Dendritic cell treated with granulocyte-macrophage colony-stimulating factor and Interleukin-4, amounts not matched to agents 40 ng/mL and 50 ng/mL, for 4 days (primary cell): Measurements from ENCODE around the gene SEMA3E.
"Not testable (repeated sequence)": the region's sequence is repeated elsewhere in the genome, so short reads cannot be mapped to it uniquely, and the experiment has no call there.

ENCODE experiments used
- H3K27ac Mint-ChIP-seq: one replicate; pipeline ENCODE4 v1.8.0; 2022; ENCODE audit warnings: mild to moderate bottlenecking, mixed read lengths
- H3K27me3 Mint-ChIP-seq: one replicate; pipeline ENCODE4 v1.8.0; 2022; ENCODE audit warnings: mild to moderate bottlenecking, mixed read lengths
- H3K36me3 Mint-ChIP-seq: one replicate; pipeline ENCODE4 v1.8.0; 2022; ENCODE audit warnings: low read depth, mixed read lengths
- H3K4me1 Mint-ChIP-seq: one replicate; pipeline ENCODE4 v1.8.0; 2022; ENCODE audit warnings: low read depth, mixed read lengths
- H3K4me3 Mint-ChIP-seq: one replicate; pipeline ENCODE4 v1.8.0; 2022; ENCODE audit warnings: mild to moderate bottlenecking, moderate library complexity, mixed read lengths
- H3K9me3 Mint-ChIP-seq: one replicate; pipeline ENCODE4 v1.8.0; 2022; ENCODE audit warnings: mixed read lengths
- intact Hi-C: fragments of 100-400 bp; cut with micrococcal nuclease; formaldehyde crosslinking; loops from one replicate; pipeline ENCODE4 v1.15.0; 2022

SEMA3E gene

DNA sequence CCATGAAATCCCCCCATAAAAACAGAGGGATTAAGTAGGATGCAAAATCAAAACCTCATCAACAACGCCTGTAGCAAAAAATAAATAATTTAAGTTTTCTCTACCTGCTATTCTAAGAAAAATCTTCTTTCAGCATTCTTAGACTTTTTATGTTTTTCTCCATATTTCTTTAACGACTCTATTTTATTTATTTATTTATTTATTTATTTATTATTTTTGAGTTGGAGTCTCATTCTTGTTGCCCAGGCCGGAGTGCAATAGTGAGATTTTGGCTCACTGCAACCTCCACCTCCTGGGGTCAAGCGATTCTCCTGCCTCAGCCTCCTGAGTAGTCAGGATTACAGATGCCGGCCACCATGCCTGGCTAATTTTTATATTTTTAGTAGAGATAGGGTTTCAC is 192.5 kb downstream of the SEMA3E start:
- Mint-ChIP-seq H3K9me3 (peaks cover 12% of the 10 kb centered on the region), H3K4me3 (no peak overlapping the region), H3K36me3 (no peaks in the 10 kb centered on the region), H3K27me3 (no peaks in the 10 kb centered on the region), H3K27ac (no peak overlapping the region), H3K4me1 (no peaks in the 10 kb centered on the region)
- intact Hi-C loops: no loop called here

DNA sequence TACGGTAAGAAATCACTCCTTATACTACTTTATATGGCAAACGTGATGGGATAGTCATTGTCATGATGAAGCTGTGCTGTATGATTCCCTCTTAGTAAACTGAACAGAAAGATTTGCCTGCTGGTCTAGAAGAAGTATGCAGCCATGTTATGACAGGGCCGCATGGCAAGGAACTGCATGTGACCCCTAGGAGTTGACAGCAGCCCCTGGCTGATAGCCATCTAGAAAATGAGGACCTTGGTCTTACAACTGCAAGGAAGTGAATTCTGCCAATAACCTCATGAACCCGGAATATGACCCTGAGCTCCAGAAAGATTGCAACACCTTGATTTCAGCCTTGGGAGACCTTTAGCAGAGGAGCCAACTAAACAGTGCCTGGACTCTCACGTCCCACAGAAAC is 193.3 kb downstream of the SEMA3E start:
- H3K27ac Mint-ChIP-seq: no peak overlapping the region
- peaks cover 5% of the 10 kb centered on the region for H3K9me3 Mint-ChIP-seq
- H3K4me3 Mint-ChIP-seq: no peak overlapping the region
- intact Hi-C loops: no loop called here
- no peaks in the 10 kb centered on the region for H3K36me3 Mint-ChIP-seq
- no peaks in the 10 kb centered on the region for H3K4me1 Mint-ChIP-seq
- H3K27me3 Mint-ChIP-seq: no peaks in the 10 kb centered on the region

DNA sequence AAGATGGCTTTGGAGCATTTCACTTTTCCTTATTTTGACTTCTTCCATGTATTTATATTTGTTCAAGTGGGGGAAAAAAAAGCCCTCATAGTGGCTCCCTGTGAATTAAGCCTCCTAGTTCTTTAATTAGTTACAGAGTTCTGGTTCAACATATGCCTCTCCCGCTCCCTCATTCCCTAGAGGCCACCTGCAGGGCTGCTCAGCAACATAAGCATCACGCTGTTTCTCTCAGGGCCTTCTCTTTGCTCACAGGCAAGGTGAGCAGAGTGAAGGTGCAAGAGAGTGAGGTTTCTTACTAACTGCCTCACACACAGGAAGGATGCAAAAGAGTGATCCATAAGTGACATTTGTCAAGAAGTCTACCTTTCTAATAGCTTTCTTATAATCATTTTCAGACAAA is 196.7 kb downstream of the SEMA3E start:
- intact Hi-C loops: no loop called here
- H3K36me3 Mint-ChIP-seq: no peaks in the 10 kb centered on the region
- H3K9me3 Mint-ChIP-seq: no peaks in the 10 kb centered on the region
- H3K4me1 Mint-ChIP-seq: no peaks in the 10 kb centered on the region
- H3K27ac Mint-ChIP-seq: no peak overlapping the region
- no peaks in the 10 kb centered on the region for H3K27me3 Mint-ChIP-seq
- H3K4me3 Mint-ChIP-seq: no peak overlapping the region

DNA sequence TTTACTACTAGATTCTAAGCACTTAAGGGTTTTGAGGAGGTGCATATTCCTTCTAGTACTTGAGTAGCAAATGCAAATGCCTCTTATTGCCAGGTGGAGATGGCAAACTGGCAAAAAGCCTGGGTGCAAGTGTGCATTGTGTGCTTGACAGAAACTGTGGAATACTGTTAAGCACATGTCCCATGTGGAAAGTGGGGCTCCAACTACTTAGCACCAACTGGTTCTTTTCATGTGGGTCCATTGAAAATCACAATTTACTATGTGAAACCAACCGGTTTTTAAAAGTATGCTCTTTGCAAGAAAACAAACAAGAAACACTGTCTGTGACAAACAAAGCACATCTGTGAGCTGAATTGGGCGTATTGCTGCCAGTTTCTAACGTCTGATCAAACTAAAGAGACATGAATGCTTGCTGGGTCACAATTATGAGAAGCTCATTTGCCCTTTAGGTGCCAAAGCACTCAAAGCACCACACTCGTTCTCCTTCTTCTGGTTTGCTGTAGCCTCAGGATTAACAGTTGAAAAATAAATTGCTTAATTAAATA is 197.4 kb downstream of the SEMA3E start:
- Mint-ChIP-seq H3K4me1 (no peaks in the 10 kb centered on the region), H3K4me3 (no peak overlapping the region), H3K36me3 (no peaks in the 10 kb centered on the region), H3K27ac (no peak overlapping the region), H3K9me3 (no peaks in the 10 kb centered on the region), H3K27me3 (no peaks in the 10 kb centered on the region)
- intact Hi-C loops: no loop called here

DNA sequence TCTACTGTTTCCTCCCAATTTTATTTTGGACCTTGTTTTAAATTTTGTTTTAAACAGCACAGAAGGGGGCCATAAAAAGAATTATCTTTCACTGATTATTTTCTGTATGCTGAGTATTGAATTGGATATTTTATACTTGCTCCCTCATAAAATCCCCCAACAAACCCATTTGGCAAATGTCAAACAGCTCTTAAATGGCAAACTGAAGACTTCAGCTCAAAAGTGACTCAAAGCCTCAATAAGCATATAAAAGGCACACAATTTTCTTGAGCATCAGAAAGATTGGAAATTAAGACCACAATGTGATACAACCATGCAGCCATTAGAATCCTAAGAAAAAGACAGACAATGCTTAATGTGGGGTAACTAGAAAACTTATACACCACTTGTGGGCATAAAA is 199.2 kb downstream of the SEMA3E start:
- Mint-ChIP-seq H3K27me3 (no peaks in the 10 kb centered on the region), H3K4me1 (no peaks in the 10 kb centered on the region), H3K9me3 (no peaks in the 10 kb centered on the region), H3K27ac (no peak overlapping the region), H3K36me3 (no peaks in the 10 kb centered on the region), H3K4me3 (no peak overlapping the region)
- intact Hi-C loops: no loop called here

DNA sequence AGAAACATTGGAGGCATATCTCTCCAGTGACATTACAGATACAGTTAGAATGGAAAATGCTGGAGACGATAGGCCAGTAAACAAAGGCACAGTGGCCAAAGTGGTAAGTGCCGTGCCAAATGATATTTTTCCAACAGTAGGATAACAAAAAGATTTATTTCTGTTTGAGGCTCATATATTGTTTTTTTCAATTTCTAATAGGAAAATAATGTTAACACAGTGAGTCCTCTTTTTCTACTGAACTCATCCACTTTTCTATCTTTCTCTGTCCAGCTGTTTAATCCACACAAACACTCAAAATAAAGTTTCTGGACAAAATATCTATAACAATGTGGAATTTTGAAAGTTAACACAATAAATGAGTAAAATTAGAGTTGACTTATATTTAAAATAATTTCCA is 201.3 kb downstream of the SEMA3E start:
- no peaks in the 10 kb centered on the region for H3K4me1 Mint-ChIP-seq
- no peak overlapping the region for H3K4me3 Mint-ChIP-seq
- H3K27ac Mint-ChIP-seq: no peak overlapping the region
- no peaks in the 10 kb centered on the region for H3K9me3 Mint-ChIP-seq
- intact Hi-C loops: no loop called here
- no peaks in the 10 kb centered on the region for H3K36me3 Mint-ChIP-seq
- no peaks in the 10 kb centered on the region for H3K27me3 Mint-ChIP-seq

DNA sequence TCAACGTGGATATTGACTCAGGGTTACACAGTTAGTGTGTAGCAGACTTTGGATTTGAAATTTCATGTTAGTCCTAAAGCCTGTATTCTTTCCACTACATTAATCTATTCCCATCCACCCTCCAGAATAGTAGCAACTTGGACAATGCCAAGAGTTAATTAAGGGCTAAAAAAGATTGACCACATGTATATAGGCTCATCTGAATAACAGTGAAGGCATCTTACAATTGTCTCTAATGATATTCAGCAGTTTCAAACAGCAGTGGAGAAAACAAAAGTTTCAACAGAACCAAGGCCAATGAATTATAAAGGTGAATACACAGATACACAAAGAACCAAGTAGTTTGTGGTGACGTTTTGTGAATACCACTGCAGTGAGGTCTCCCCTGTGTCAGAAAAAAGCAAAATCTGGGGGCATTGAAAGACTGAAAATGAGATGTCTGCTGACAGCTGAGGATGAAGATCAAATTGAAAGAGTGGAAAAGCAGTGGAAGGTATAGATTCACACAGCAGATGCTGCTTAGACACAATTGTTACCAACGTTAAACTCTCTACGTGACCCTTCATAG is 202.8 kb downstream of the SEMA3E start:
- H3K4me1 Mint-ChIP-seq: no peaks in the 10 kb centered on the region
- no peaks in the 10 kb centered on the region for H3K36me3 Mint-ChIP-seq
- H3K27ac Mint-ChIP-seq: no peak overlapping the region
- H3K9me3 Mint-ChIP-seq: no peaks in the 10 kb centered on the region
- intact Hi-C loops: no loop called here
- no peaks in the 10 kb centered on the region for H3K27me3 Mint-ChIP-seq
- no peak overlapping the region for H3K4me3 Mint-ChIP-seq

DNA sequence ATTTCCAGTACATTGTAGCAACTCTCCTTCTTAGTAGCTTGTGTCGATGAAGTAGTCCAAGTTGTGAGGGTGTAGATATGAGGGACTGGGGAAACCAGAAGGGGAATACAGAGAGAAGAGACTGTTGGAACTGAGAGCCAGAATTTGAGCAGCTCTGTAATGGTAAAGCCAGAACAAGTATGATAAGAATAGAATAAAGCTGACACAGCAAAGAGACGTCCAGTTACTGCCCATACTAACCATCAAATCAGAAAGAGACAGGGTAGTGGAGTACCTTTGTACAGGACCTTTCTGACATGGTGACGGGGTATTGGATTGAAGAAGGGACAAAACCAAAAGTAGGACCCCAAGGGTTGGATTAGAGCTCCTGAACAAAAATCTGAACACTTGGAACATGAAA is 206.0 kb downstream of the SEMA3E start:
- Mint-ChIP-seq H3K27ac (no peak overlapping the region), H3K4me3 (no peak overlapping the region), H3K9me3 (no peaks in the 10 kb centered on the region), H3K4me1 (no peaks in the 10 kb centered on the region), H3K36me3 (no peaks in the 10 kb centered on the region), H3K27me3 (no peaks in the 10 kb centered on the region)
- intact Hi-C loops: no loop called here

DNA sequence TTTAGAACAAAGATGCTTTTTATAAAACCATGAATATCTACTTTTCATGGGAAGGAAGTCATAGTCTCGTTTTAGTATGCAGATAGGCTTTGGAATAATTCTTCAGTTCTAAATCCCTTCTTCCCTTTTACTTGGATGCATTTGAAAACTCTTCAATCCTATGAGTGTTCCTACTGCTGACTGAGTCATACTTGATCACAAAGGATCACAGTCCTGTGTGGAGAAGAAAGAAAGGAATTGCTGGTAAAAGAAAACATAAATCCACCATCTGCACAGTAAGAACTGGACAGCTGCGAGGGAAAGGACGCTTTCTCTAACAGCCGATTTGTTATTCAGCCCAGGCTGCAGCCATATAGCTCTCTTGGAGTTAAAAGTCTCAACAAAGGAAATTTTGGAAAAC is 209.9 kb downstream of the SEMA3E start:
- intact Hi-C loops: no loop called here
- Mint-ChIP-seq H3K27ac (no peak overlapping the region), H3K9me3 (no peaks in the 10 kb centered on the region), H3K4me3 (no peak overlapping the region), H3K36me3 (no peaks in the 10 kb centered on the region), H3K27me3 (no peaks in the 10 kb centered on the region), H3K4me1 (no peaks in the 10 kb centered on the region)

DNA sequence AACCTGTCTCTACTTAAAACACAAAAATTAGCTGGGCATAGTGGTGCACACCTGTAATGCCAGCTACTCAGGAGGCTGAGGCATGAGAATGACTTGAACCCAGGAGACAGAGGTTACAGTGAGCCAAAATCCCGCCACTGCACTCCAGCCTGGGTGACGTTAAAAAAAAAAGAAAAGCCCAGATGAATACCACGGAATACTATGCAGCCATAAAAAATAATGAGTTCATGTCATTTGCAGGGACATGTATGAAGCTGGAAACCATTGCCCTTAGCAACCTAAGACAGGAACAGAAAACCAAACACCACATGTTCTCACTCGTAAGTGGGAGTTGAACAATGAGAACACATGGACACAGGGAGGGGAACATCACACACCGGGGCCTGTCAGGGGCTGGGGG is 218.7 kb downstream of the SEMA3E start:
- H3K27me3 Mint-ChIP-seq, intact Hi-C loops: not testable (repeated sequence)

DNA sequence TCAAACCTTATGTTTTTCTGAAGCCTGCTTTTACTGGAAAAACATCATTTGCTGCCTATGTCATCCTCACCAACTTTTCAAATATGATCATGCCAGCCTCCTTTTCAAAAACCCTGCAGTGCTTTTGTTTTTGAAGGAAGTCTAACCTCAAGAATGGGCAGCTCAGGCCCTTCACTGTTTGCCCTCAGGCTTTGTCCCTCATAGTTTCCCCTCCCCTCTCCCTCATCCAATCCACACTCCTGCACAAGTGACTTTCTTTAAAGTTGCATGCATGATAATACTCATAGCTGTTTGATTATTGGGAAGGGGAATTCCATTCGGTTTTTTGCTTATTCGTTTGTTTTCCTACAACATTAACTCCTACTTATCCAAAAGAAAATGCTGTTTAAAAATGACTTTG is 219.4 kb downstream of the SEMA3E start:
- H3K27me3 Mint-ChIP-seq: no peaks in the 10 kb centered on the region
- H3K4me1 Mint-ChIP-seq: no peaks in the 10 kb centered on the region
- H3K27ac Mint-ChIP-seq: no peak overlapping the region
- H3K36me3 Mint-ChIP-seq: no peaks in the 10 kb centered on the region
- no peak overlapping the region for H3K4me3 Mint-ChIP-seq
- intact Hi-C loops: no loop called here
- H3K9me3 Mint-ChIP-seq: no peaks in the 10 kb centered on the region

More for the DNA sequence above, 218.7 kb downstream of the SEMA3E start:
- not testable (repeated sequence) for H3K36me3 Mint-ChIP-seq, H3K4me3 Mint-ChIP-seq, H3K9me3 Mint-ChIP-seq, H3K4me1 Mint-ChIP-seq, H3K27ac Mint-ChIP-seq

DNA sequence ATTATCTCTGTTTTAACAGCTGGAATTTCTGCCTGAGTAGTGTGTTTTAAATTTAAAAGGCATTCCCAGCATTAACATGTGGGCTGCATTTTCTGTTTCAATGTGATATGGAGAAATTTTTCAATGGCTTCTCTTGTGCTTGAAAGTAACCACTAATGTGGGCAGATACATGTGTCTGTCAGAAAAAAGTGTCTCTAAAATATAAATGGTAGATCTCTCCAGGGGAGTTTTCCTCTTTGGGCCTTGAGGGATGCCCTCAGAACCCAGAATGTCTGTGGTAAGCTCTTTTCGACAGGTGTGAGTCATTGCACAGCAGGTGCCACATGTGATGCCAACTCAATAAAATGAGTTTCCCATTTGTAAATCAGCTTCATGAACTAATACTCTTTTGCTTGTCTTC is 221.1 kb downstream of the SEMA3E start:
- Mint-ChIP-seq H3K4me1 (no peaks in the 10 kb centered on the region), H3K27ac (no peak overlapping the region), H3K4me3 (no peak overlapping the region), H3K9me3 (no peaks in the 10 kb centered on the region), H3K36me3 (no peaks in the 10 kb centered on the region), H3K27me3 (no peaks in the 10 kb centered on the region)
- intact Hi-C loops: no loop called here

DNA sequence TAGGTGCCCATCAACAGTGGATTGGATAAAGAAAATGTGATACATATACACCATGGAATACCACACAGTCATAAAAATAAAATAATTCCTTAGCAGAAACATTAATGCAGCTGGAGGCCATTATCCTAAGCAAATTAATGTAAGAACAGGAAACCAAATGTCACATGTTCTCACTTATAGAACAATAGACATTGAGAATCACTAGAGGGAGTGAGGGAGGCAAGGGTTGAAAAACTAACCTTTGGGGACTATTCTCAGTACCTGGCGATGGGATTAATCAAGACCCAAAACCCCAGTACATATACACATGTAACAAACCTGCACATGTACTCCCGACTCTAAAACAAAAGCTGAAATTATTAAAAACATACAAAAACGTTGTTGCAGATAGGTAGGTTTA is 222.6 kb downstream of the SEMA3E start:
- intact Hi-C loops: no loop called here
- H3K27me3 Mint-ChIP-seq: no peaks in the 10 kb centered on the region
- H3K4me1 Mint-ChIP-seq: no peaks in the 10 kb centered on the region
- no peaks in the 10 kb centered on the region for H3K36me3 Mint-ChIP-seq
- no peak overlapping the region for H3K27ac Mint-ChIP-seq
- no peaks in the 10 kb centered on the region for H3K9me3 Mint-ChIP-seq
- H3K4me3 Mint-ChIP-seq: no peak overlapping the region

DNA sequence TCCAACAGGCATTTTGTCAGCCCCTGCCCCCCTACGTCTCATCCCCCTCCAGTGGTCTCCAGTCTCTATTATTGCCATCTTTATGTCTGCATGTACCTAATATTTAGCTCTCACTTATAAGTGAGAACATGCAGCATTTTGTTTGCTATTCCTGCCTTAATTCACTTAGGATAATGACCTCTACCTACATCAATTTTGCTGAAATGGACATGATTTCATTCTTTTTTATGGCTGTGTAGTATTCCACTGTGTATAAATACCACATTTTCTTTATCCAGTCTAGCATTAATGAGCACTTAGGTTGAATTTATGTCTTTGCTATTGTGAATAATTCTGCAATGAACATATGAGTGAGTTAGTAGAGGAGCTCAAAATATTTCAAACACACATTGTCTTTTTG is 229.9 kb downstream of the SEMA3E start:
- H3K27ac Mint-ChIP-seq: no peak overlapping the region
- intact Hi-C loops: no loop called here
- no peak overlapping the region for H3K4me3 Mint-ChIP-seq
- no peaks in the 10 kb centered on the region for H3K4me1 Mint-ChIP-seq
- no peaks in the 10 kb centered on the region for H3K9me3 Mint-ChIP-seq
- no peaks in the 10 kb centered on the region for H3K27me3 Mint-ChIP-seq
- H3K36me3 Mint-ChIP-seq: no peaks in the 10 kb centered on the region

DNA sequence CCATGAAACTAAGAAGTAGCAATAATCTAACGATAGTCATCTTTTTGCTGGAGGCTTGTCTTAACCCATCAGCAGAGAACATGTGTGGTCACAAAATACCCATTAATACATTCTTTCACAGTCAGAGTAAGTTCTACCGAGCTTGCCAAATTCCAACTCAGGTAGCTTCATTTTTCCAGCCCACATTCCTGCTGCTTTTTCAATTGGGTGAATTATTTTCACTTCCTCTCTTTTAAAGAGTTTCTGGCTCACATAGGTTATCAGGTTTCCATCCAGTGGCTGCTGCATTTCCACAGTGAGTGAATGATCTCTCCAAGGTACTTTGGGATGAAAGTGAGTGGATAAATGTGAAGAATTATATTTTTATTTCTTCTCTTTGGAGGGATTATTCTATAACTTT is 233.1 kb downstream of the SEMA3E start:
- Mint-ChIP-seq H3K9me3 (no peaks in the 10 kb centered on the region), H3K27ac (no peak overlapping the region), H3K27me3 (no peaks in the 10 kb centered on the region), H3K4me3 (no peak overlapping the region), H3K4me1 (no peaks in the 10 kb centered on the region), H3K36me3 (no peaks in the 10 kb centered on the region)
- intact Hi-C loops: no loop called here
